HG02973 (cell line): Measurements from ENCODE around the gene TRIM46.
A peak's percentile ranks its signal among the peaks of the same experiment; 100 is the strongest.

Source experiments
- ATAC-seq: cut with Tn5 transposase; IDR thresholded peaks from one replicate; pipeline ENCODE4 v1.9.1; 2021; ENCODE audit warnings: moderate library complexity; ENCODE audit not compliant: unreplicated experiment

TRIM46 gene, protein sequence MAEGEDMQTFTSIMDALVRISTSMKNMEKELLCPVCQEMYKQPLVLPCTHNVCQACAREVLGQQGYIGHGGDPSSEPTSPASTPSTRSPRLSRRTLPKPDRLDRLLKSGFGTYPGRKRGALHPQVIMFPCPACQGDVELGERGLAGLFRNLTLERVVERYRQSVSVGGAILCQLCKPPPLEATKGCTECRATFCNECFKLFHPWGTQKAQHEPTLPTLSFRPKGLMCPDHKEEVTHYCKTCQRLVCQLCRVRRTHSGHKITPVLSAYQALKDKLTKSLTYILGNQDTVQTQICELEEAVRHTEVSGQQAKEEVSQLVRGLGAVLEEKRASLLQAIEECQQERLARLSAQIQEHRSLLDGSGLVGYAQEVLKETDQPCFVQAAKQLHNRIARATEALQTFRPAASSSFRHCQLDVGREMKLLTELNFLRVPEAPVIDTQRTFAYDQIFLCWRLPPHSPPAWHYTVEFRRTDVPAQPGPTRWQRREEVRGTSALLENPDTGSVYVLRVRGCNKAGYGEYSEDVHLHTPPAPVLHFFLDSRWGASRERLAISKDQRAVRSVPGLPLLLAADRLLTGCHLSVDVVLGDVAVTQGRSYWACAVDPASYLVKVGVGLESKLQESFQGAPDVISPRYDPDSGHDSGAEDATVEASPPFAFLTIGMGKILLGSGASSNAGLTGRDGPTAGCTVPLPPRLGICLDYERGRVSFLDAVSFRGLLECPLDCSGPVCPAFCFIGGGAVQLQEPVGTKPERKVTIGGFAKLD

DNA sequence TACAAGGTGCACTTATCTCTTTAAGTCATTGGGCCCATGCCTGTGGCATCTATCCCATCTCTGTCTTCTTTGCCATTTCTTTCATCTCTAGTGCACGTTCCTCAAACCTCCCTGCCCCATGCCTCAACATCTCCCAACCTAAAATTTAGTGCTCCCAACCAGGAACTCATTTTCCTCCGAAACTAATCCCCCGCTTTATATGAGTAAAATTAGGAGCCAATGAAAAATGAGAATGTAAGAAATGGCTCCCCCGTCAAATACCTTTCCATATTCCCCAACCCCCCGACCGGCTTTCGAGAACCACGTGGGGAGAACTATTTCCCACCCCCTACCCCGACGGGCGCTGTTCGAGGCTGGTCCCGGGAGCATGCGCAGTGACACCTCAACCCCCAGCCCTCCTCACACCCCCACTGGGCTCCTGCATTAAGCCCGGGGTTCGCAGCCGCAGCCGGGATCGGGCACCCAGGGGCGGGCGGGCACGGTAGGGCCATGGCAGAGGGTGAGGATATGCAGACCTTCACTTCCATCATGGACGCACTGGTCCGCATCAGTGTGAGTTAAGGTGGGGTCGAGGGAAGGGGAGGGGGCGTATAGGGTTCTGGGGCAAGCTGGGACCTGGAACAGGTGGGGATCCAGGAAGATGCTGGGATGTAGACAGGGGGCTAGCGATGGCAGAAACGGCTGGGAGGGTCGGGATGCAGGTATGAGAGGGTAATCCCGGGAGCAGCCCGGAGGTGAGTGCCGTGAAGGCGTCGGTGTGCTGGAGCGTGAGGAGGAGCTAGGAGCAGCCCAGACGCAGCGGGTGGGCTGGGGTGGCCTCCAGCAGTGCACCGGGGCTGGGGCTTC is at the start of gene TRIM46:
TRIM46 (plus strand) TSS at position 372 of the 846 bp plus-strand sequence; CDS start at position 490, 118 bp downstream.
- no peak for ATAC-seq

- no peak for ATAC-seq
Measured at GRCh38 chr1:155124503-155125463, 48.9 kb upstream of the TRIM46 start.

GRCh38 chr1:155125511-155125945 is 48.1 kb upstream of the TRIM46 start:
- ATAC-seq, result no peak

- no peak for ATAC-seq
Measured at GRCh38 chr1:155125946-155126555, 47.6 kb upstream of the TRIM46 start.

DNA sequence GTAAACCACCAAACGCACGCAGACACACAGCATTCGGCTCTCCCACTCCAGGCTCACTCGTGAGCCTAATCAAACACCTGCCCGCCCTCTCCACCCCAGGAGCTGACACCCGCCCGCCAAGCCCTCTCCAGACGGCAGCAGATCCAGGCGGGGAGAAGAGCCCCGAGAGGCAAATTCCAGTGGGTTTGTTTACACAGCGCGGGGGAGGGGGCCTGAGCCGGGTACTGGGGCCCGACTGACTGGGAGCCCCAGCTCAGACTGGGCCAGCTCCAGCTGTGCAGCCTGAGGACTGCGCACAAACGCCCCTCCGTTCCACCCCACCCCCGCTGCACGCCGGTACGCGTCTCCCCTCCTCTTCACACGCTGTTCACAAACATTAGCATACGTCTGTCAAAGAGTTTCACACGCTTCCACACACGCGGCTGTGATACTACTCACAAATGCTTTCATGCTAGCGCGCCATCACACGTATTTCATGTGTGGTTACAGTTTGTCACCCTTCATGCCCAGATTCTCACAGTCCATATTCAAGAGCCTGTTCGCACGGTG is 47.0 kb upstream of the TRIM46 start:
- no peak for ATAC-seq

DNA sequence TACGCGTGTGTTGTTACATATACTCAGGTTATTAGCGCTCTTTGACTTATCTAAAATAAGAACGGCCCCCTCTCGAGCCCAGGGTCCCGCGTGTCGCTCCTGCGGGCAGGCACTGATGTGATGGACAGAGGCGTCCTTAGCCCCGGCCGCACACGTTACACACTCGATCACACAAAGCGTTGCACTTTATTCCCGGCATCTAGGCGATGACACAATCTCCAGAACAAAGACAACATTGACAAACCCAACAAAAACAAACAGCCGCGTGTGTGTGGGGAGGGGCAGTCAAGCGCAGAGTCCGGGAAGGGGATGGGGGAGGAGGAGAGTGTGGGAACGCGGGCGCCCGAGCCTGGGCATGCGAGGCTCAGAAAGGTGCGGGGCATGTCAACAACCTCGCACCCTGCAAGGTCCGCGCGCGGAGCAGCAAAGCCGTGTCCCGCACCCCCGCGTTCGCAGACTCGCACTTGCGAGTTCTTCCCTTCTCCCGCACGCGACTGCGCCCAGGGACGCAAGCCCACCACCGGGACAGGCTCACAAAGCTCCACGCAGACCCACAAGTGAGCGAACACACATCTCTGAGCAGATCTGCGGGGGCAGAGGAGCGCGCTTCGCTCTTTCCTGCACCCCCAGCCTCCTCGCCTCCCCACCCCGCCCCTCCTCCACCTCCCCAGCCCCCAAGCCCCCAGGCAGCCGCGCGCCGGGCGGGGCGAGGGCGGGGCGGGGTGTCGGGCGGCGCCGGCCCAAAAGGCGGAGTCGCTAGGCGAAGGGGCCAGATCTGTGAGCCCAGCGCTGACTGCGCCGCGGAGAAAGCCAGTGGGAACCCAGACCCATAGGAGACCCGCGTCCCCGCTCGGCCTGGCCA is 46.3 kb upstream of the TRIM46 start, which contains the start of gene EFNA1:
EFNA1 (plus strand) TSS at position 772 of the 862 bp plus-strand sequence. CDS start 102 bp downstream, outside the sequence.
- ATAC-seq, result no peak

- ATAC-seq, result no peak
Measured at GRCh38 chr1:155127967-155128754, 45.5 kb upstream of the TRIM46 start.

GRCh38 chr1:155128755-155129473 is 44.7 kb upstream of the TRIM46 start:
- no peak for ATAC-seq

- ATAC-seq, result no peak
Measured at GRCh38 chr1:155130272-155131006, 43.2 kb upstream of the TRIM46 start.

DNA sequence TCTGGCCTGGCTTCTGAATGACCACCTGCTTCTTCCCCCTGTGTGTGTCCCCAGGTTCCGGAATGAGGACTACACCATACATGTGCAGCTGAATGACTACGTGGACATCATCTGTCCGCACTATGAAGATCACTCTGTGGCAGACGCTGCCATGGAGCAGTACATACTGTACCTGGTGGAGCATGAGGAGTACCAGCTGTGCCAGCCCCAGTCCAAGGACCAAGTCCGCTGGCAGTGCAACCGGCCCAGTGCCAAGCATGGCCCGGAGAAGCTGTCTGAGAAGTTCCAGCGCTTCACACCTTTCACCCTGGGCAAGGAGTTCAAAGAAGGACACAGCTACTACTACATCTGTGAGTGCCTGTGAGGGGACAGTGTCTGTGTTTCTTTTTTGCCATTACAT is 42.4 kb upstream of the TRIM46 start:
- ATAC-seq, result no peak

GRCh38 chr1:155131856-155132255 is 41.8 kb upstream of the TRIM46 start:
- ATAC-seq, result no peak

DNA sequence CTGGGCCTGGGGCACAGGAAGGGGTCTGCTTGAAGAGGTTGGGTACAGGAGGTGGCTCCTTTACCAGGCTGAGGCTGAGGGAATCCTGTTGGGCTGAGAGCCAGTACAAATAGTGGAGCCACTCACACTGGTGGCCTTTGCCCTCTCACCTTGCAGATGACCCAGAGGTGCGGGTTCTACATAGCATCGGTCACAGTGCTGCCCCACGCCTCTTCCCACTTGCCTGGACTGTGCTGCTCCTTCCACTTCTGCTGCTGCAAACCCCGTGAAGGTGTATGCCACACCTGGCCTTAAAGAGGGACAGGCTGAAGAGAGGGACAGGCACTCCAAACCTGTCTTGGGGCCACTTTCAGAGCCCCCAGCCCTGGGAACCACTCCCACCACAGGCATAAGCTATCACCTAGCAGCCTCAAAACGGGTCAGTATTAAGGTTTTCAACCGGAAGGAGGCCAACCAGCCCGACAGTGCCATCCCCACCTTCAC is 39.8 kb upstream of the TRIM46 start:
- no peak for ATAC-seq

DNA sequence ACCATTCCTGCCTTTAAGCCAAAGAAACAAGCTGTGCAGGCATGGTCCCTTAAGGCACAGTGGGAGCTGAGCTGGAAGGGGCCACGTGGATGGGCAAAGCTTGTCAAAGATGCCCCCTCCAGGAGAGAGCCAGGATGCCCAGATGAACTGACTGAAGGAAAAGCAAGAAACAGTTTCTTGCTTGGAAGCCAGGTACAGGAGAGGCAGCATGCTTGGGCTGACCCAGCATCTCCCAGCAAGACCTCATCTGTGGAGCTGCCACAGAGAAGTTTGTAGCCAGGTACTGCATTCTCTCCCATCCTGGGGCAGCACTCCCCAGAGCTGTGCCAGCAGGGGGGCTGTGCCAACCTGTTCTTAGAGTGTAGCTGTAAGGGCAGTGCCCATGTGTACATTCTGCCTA is 39.3 kb upstream of the TRIM46 start:
- ATAC-seq, result no peak

DNA sequence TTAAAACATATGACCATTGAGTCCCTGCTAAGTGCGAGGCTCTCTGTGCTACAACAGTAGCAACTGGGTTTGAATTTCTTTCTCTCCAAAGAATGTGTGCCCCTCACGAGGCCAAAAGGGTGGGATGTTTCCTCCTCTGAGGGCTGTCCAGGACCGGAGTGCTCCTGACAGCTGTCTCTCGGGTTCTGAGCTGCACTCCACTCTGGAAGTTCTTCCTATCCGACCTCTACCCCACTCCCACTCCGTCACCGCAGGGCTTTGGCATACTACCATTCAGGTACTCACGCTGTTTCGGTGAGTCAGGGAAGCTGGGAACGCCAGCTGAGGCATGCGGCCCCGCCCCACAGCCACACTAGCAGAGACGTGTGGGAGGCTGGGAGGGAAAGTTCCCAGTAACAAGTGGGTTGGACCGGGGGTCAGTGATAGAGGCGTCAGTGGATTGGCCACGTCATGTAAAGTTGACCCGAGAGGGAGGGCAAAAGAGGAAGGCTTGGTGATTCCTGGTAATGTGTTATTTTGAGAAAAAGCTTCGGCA is 38.7 kb upstream of the TRIM46 start:
- no peak for ATAC-seq

GRCh38 chr1:155135415-155136028 is 38.1 kb upstream of the TRIM46 start, which contains the start of gene SLC50A1:
TSS of gene SLC50A1 (plus strand) at chr1:155135852. CDS start at chr1:155135912, 60 bp downstream.
- ATAC-seq, result peak; percentile 69
